SK-N-SH treated with all-trans-retinoic acid at 6 μM for 48 hours (cell line): Measurements from ENCODE around the gene NAV3.

ENCODE experiments used
- ATAC-seq: fragments of 200-7000 bp; cut with Tn5 transposase; 3 replicates; pipeline ENCODE4 v1.9.1; 2020; ENCODE audit warnings: mild to moderate bottlenecking, moderate library complexity
- ARNTL ChIP-seq: fragments of 450-650 bp; formaldehyde crosslinking; IDR thresholded peaks from 2 replicates; pipeline ENCODE4 v1.5.0; 2020; ENCODE audit warnings: low read depth, mild to moderate bottlenecking, moderate library complexity, borderline replicate concordance
- BACH2 ChIP-seq: fragments of 250-450 bp; sonication (Bioruptor Pico); IDR thresholded peaks from 2 replicates; pipeline ENCODE4 v1.9.0; 2021; ENCODE audit warnings: mild to moderate bottlenecking, borderline replicate concordance
- CSDC2 ChIP-seq: fragments of 250-450 bp; sonication (Bioruptor Pico); IDR thresholded peaks from 2 replicates; pipeline ENCODE4 v1.5.0; 2020; ENCODE audit warnings: mild to moderate bottlenecking, moderate library complexity
- ESRRG ChIP-seq: fragments of 250-450 bp; sonication (Bioruptor Pico); IDR thresholded peaks from 2 replicates; pipeline ENCODE4 v1.6.1; 2021; ENCODE audit warnings: mild to moderate bottlenecking
- GLIS3 ChIP-seq: fragments of 250-450 bp; sonication (Bioruptor Pico); IDR thresholded peaks from 2 replicates; pipeline ENCODE4 v1.5.0; 2020; ENCODE audit warnings: mild to moderate bottlenecking, moderate library complexity
- ISL1 ChIP-seq: fragments of 250-450 bp; sonication (Bioruptor Pico); IDR thresholded peaks from 2 replicates; pipeline ENCODE4 v2.1.2; 2022; ENCODE audit warnings: mild to moderate bottlenecking, moderate library complexity
- PPARA ChIP-seq: fragments of 250-450 bp; sonication (Bioruptor Pico); IDR thresholded peaks from 2 replicates; pipeline ENCODE4 v1.5.0; 2020; ENCODE audit warnings: mild to moderate bottlenecking, borderline replicate concordance
- RARB ChIP-seq: fragments of 250-450 bp; sonication (Bioruptor Pico); IDR thresholded peaks from 2 replicates; pipeline ENCODE4 v1.8.0; 2021; ENCODE audit warnings: mild to moderate bottlenecking, moderate library complexity
- SNAI2 ChIP-seq: fragments of 250-450 bp; sonication (Bioruptor Pico); IDR thresholded peaks from 2 replicates; pipeline ENCODE4 v1.5.0; 2020; ENCODE audit warnings: mild to moderate bottlenecking, moderate library complexity
- TOX ChIP-seq: fragments of 250-450 bp; sonication (Bioruptor Pico); IDR thresholded peaks from 2 replicates; pipeline ENCODE4 v1.8.0; 2021; ENCODE audit warnings: mild to moderate bottlenecking, moderate library complexity, borderline replicate concordance
- ZC3H10 ChIP-seq: fragments of 250-450 bp; sonication (Bioruptor Pico); IDR thresholded peaks from 2 replicates; pipeline ENCODE4 v1.5.1; 2021; ENCODE audit warnings: mild to moderate bottlenecking, moderate library complexity
- ZFP3 ChIP-seq: fragments of 250-450 bp; sonication (Bioruptor Pico); IDR thresholded peaks from 2 replicates; pipeline ENCODE4 v1.5.0; 2020; ENCODE audit warnings: mild to moderate bottlenecking, moderate library complexity
- ZFP30 ChIP-seq: fragments of 450-650 bp; formaldehyde crosslinking; IDR thresholded peaks from 2 replicates; pipeline ENCODE4 v1.5.0; 2022; ENCODE audit warnings: mild to moderate bottlenecking, moderate library complexity
- ZNF565 ChIP-seq: fragments of 450-650 bp; formaldehyde crosslinking; conservative IDR thresholded peaks from 2 replicates; pipeline ENCODE4 v1.5.0; 2020; ENCODE audit warnings: low read depth, mild to moderate bottlenecking, moderate library complexity
- ZNF70 ChIP-seq: fragments of 450-650 bp; formaldehyde crosslinking; IDR thresholded peaks from 2 replicates; pipeline ENCODE4 v1.5.0; 2020; ENCODE audit warnings: mild to moderate bottlenecking, moderate library complexity
- ZNF8 ChIP-seq: fragments of 450-650 bp; formaldehyde crosslinking; IDR thresholded peaks from 2 replicates; pipeline ENCODE4 v1.5.0; 2020; ENCODE audit warnings: mild to moderate bottlenecking, moderate library complexity
- TF ChIP-seq, protein P1 (sequence below): fragments of 250-450 bp; sonication (Bioruptor Pico); IDR thresholded peaks from 2 replicates; pipeline ENCODE4 v1.5.0; 2020; ENCODE audit warnings: mild to moderate bottlenecking, moderate library complexity
- TF ChIP-seq, protein P2 (sequence below): fragments of 250-450 bp; sonication (Bioruptor Pico); IDR thresholded peaks from 2 replicates; pipeline ENCODE4 v1.8.0; 2021; ENCODE audit warnings: low read depth, mild to moderate bottlenecking, moderate library complexity, borderline replicate concordance
- TF ChIP-seq, protein P3 (sequence below): fragments of 250-450 bp; sonication (Bioruptor Pico); IDR thresholded peaks from 2 replicates; pipeline ENCODE4 v1.5.1; 2020; ENCODE audit warnings: low read depth, mild to moderate bottlenecking, moderate library complexity
- TF ChIP-seq, protein P4 (sequence below): fragments of 250-450 bp; sonication (Bioruptor Pico); IDR thresholded peaks from 2 replicates; pipeline ENCODE4 v1.8.0; 2020; ENCODE audit warnings: mild to moderate bottlenecking, moderate library complexity, borderline replicate concordance

The NAV3 gene

DNA sequence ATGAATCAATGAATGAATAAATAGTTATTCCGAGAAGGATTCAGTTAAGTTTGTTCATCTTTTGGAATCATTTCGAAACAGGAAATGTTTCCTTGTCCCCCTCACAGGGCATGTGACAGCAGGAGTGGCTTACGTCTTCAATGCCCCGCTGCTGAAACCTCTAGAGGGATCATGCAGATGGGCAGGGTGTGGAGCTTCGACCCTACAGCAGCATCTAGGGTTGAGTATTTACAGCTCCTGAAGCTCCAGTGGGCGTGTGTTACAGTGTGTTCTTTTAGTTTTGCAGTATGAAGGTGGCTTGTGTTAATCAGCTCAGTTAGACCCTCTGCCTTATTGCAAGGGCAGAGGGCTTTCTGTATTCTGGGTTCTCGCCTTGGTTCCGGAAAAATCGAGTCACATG lies 2.6 kb downstream of the NAV3 start:
- ATAC-seq: no peak
- TF ChIP-seq GLIS3 (no peak), PPARA (CRISPR knock-in tag) (no peak), ZC3H10 (CRISPR knock-in tag) (no peak), ZFP3 (CRISPR knock-in tag) (no peak), CSDC2 (CRISPR knock-in tag) (no peak), RARB (CRISPR knock-in tag) (no peak), ISL1 (no peak), SNAI2 (no peak), ZNF8 (no peak), BACH2 (CRISPR knock-in tag) (no peak), ESRRG (no peak)
- TF ChIP-seq, protein P1, sequence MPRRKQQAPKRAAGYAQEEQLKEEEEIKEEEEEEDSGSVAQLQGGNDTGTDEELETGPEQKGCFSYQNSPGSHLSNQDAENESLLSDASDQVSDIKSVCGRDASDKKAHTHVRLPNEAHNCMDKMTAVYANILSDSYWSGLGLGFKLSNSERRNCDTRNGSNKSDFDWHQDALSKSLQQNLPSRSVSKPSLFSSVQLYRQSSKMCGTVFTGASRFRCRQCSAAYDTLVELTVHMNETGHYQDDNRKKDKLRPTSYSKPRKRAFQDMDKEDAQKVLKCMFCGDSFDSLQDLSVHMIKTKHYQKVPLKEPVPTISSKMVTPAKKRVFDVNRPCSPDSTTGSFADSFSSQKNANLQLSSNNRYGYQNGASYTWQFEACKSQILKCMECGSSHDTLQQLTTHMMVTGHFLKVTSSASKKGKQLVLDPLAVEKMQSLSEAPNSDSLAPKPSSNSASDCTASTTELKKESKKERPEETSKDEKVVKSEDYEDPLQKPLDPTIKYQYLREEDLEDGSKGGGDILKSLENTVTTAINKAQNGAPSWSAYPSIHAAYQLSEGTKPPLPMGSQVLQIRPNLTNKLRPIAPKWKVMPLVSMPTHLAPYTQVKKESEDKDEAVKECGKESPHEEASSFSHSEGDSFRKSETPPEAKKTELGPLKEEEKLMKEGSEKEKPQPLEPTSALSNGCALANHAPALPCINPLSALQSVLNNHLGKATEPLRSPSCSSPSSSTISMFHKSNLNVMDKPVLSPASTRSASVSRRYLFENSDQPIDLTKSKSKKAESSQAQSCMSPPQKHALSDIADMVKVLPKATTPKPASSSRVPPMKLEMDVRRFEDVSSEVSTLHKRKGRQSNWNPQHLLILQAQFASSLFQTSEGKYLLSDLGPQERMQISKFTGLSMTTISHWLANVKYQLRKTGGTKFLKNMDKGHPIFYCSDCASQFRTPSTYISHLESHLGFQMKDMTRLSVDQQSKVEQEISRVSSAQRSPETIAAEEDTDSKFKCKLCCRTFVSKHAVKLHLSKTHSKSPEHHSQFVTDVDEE: no peak
- TF ChIP-seq, protein P2, sequence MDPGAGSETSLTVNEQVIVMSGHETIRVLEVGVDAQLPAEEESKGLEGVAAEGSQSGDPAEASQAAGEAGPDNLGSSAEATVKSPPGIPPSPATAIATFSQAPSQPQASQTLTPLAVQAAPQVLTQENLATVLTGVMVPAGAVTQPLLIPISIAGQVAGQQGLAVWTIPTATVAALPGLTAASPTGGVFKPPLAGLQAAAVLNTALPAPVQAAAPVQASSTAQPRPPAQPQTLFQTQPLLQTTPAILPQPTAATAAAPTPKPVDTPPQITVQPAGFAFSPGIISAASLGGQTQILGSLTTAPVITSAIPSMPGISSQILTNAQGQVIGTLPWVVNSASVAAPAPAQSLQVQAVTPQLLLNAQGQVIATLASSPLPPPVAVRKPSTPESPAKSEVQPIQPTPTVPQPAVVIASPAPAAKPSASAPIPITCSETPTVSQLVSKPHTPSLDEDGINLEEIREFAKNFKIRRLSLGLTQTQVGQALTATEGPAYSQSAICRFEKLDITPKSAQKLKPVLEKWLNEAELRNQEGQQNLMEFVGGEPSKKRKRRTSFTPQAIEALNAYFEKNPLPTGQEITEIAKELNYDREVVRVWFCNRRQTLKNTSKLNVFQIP: no peak
- TF ChIP-seq, protein P3, sequence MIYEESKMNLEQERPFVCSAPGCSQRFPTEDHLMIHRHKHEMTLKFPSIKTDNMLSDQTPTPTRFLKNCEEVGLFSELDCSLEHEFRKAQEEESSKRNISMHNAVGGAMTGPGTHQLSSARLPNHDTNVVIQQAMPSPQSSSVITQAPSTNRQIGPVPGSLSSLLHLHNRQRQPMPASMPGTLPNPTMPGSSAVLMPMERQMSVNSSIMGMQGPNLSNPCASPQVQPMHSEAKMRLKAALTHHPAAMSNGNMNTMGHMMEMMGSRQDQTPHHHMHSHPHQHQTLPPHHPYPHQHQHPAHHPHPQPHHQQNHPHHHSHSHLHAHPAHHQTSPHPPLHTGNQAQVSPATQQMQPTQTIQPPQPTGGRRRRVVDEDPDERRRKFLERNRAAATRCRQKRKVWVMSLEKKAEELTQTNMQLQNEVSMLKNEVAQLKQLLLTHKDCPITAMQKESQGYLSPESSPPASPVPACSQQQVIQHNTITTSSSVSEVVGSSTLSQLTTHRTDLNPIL (CRISPR knock-in tag): no peak

DNA sequence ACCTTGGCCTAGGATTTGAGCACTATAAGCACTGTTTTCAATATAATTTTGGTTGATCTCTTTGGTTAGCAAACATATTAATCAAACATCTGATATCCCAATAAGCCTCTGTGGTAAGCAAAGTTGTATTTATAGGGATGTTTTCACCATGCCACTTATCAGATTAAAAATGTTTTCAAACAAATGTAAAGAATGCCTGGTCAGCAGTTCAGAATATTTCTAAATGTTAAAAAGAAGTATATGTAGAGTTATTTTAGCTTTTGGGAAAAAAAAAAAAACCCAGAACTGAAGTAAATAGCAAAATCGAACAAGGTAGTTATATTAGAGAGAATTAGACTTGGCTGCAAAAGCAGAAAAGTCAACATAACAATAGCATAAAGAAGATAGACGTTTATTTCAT lies 3.9 kb downstream of the NAV3 start:
- no peak for ATAC-seq
- no peak for TF ChIP-seq ARNTL
- TF ChIP-seq, protein P4, sequence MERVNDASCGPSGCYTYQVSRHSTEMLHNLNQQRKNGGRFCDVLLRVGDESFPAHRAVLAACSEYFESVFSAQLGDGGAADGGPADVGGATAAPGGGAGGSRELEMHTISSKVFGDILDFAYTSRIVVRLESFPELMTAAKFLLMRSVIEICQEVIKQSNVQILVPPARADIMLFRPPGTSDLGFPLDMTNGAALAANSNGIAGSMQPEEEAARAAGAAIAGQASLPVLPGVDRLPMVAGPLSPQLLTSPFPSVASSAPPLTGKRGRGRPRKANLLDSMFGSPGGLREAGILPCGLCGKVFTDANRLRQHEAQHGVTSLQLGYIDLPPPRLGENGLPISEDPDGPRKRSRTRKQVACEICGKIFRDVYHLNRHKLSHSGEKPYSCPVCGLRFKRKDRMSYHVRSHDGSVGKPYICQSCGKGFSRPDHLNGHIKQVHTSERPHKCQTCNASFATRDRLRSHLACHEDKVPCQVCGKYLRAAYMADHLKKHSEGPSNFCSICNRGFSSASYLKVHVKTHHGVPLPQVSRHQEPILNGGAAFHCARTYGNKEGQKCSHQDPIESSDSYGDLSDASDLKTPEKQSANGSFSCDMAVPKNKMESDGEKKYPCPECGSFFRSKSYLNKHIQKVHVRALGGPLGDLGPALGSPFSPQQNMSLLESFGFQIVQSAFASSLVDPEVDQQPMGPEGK (CRISPR knock-in tag): no peak

DNA sequence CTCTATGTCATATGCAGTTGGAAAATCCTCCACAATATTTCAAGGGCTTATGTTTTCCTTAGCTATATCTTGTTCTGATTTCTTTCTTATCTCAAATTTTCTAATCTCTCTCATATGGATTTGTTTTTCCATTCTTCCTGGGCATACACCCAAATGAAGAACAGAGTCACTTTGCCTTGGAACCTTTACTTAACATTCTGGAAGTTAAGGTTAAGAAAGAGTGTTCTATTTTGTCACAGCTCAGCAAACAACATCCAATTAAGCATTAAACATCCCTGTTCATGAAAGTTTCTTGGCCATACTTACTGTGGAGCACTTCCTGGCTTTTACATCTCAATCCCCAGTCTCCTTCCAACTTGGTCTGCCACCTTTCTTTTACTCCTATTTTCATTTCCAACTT lies 5.3 kb downstream of the NAV3 start:
- TF ChIP-seq ESRRG: no peak
- TF ChIP-seq ZNF70 (CRISPR knock-in tag): no peak
- TF ChIP-seq, protein P3 (CRISPR knock-in tag): no peak
- TF ChIP-seq ZFP30 (CRISPR knock-in tag): no peak
- TF ChIP-seq ZNF565 (CRISPR knock-in tag): no peak
- TF ChIP-seq, protein P2: no peak
- TF ChIP-seq ZC3H10 (CRISPR knock-in tag): no peak
- no peak for TF ChIP-seq ZNF8
- no peak for TF ChIP-seq RARB (CRISPR knock-in tag)
- no peak; the same call in 1 of the 3 replicates for ATAC-seq

DNA sequence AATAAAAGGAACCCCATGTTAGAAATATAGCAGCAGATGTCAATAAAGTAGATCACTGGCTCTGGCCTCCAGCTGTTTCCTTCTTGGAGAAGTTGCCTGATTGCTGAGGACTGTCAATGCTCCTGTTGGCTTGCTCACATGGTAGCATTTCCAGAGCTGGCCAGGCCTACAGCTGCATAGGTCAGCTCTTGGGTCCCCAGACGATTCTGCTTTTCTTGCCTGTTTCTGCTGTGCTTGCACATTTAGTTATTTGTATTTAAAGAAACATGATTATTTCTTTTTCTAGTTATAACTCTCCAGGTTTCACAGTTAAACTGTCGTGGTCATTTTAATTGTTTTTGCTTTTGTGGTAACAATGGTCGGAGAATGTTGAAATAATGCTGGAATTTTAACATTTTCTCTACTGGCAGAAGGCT lies 7.2 kb downstream of the NAV3 start:
- ATAC-seq: no peak
- TF ChIP-seq, protein P1: no peak
- no peak for TF ChIP-seq ISL1
- no peak for TF ChIP-seq ZFP3 (CRISPR knock-in tag)
- TF ChIP-seq, protein P2: no peak
- TF ChIP-seq TOX (CRISPR knock-in tag): no peak
- TF ChIP-seq, protein P3 (CRISPR knock-in tag): no peak
- TF ChIP-seq ARNTL: no peak
